H9 (cell line): ENCODE data around the gene AFAP1. TPM values are rescaled to one million over a fixed set of nuclear protein-coding genes. Genes with fewer than 3 reads are reported as not detected.

Source experiments
- DNase-seq: peaks from one replicate; pipeline ENCODE4 v3.0.0-alpha.2; 2017
- H2AFZ ChIP-seq: one replicate; pipeline ENCODE4 v1.6.1; 2013; ENCODE audit warnings: mild to moderate bottlenecking, low read length, control low read depth, moderate library complexity
- H2AK5ac ChIP-seq: 2 replicates; pipeline ENCODE4 v1.6.1; 2013; ENCODE audit warnings: low read length, control low read depth, mixed read lengths; ENCODE audit not compliant: insufficient read length
- H2BK120ac ChIP-seq: one replicate; pipeline ENCODE4 v1.6.1; 2013; ENCODE audit warnings: low read depth, mild to moderate bottlenecking, low read length, control low read depth, inconsistent platforms; ENCODE audit not compliant: poor library complexity, severe bottlenecking
- H2BK12ac ChIP-seq: 2 replicates; pipeline ENCODE4 v1.6.1; 2013; ENCODE audit warnings: low read length, control low read depth, mixed read lengths, low read depth; ENCODE audit not compliant: insufficient read length
- H2BK15ac ChIP-seq: 2 replicates; pipeline ENCODE4 v1.6.1; 2013; ENCODE audit warnings: low read depth, low read length, control low read depth
- H2BK20ac ChIP-seq: one replicate; pipeline ENCODE4 v1.6.1; 2013; ENCODE audit warnings: low read depth, mild to moderate bottlenecking, low read length, control low read depth, inconsistent platforms; ENCODE audit not compliant: poor library complexity, severe bottlenecking
- H2BK5ac ChIP-seq: 2 replicates; pipeline ENCODE4 v1.6.1; 2013; ENCODE audit warnings: low read length, control low read depth, mixed read lengths; ENCODE audit not compliant: insufficient read length
- H3K14ac ChIP-seq: 2 replicates; pipeline ENCODE4 v1.6.1; 2013; ENCODE audit warnings: low read length, control low read depth; ENCODE audit not compliant: insufficient read depth
- H3K18ac ChIP-seq: 2 replicates; pipeline ENCODE4 v1.6.1; 2013; ENCODE audit warnings: low read depth, mild to moderate bottlenecking, mixed read lengths, low read length, control low read depth; ENCODE audit not compliant: insufficient read length
- H3K23ac ChIP-seq: 2 replicates; pipeline ENCODE4 v1.6.1; 2013; ENCODE audit warnings: low read length, control low read depth, mixed read lengths, low read depth; ENCODE audit not compliant: insufficient read length
- H3K23me2 ChIP-seq: 2 replicates; pipeline ENCODE4 v1.6.1; 2013; ENCODE audit warnings: low read depth, mild to moderate bottlenecking, mixed read lengths, low read length, control low read depth; ENCODE audit not compliant: insufficient read length, poor library complexity, severe bottlenecking
- H3K27ac ChIP-seq: 2 replicates; pipeline ENCODE4 v1.5.1; 2013; ENCODE audit warnings: low read length, control low read depth, mixed read lengths, low read depth; ENCODE audit not compliant: insufficient read length
- H3K27me3 ChIP-seq: 2 replicates; pipeline ENCODE4 v1.6.1; 2013; ENCODE audit warnings: low read length, control low read depth, inconsistent platforms; ENCODE audit not compliant: insufficient read depth
- H3K4ac ChIP-seq: 2 replicates; pipeline ENCODE4 v1.6.1; 2013; ENCODE audit warnings: low read depth, mild to moderate bottlenecking, control low read depth, inconsistent platforms, low read length, moderate library complexity
- H3K4me1 ChIP-seq: 2 replicates; pipeline ENCODE4 v1.6.1; 2013; ENCODE audit warnings: low read length, control low read depth, inconsistent platforms; ENCODE audit not compliant: insufficient read depth
- H3K4me2 ChIP-seq: 2 replicates; pipeline ENCODE4 v1.6.1; 2013; ENCODE audit warnings: low read length, control low read depth, mixed read lengths; ENCODE audit not compliant: insufficient read length, insufficient read depth
- H3K56ac ChIP-seq: 2 replicates; pipeline ENCODE4 v1.6.1; 2013; ENCODE audit warnings: low read depth, mild to moderate bottlenecking, mixed read lengths, low read length, control low read depth; ENCODE audit not compliant: insufficient read length
- H3K79me1 ChIP-seq: 2 replicates; pipeline ENCODE4 v1.6.1; 2013; ENCODE audit warnings: low read depth, mild to moderate bottlenecking, moderate library complexity, low read length, control low read depth, inconsistent platforms; ENCODE audit not compliant: insufficient read depth, poor library complexity, severe bottlenecking
- H3K79me2 ChIP-seq: 2 replicates; pipeline ENCODE4 v1.6.1; 2013; ENCODE audit warnings: low read length, control low read depth, inconsistent platforms; ENCODE audit not compliant: insufficient read depth
- H3K9ac ChIP-seq: 2 replicates; pipeline ENCODE4 v1.6.1; 2013; ENCODE audit warnings: low read length, control low read depth, mixed read lengths; ENCODE audit not compliant: insufficient read length; ENCODE audit errors: extremely low read depth
- H3K9me3 ChIP-seq: one replicate; pipeline ENCODE4 v1.6.1; 2013; ENCODE audit warnings: low read depth, low read length, inconsistent platforms; ENCODE audit not compliant: control insufficient read depth
- H3T11ph ChIP-seq: one replicate; pipeline ENCODE4 v1.6.1; 2013; ENCODE audit warnings: mild to moderate bottlenecking, low read length, control low read depth, inconsistent platforms
- H4K20me1 ChIP-seq: one replicate; pipeline ENCODE4 v1.6.1; 2013; ENCODE audit not compliant: control insufficient read depth, insufficient read length, insufficient read depth
- H4K5ac ChIP-seq: 2 replicates; pipeline ENCODE4 v1.6.1; 2013; ENCODE audit warnings: low read depth, mild to moderate bottlenecking, mixed read lengths, low read length, control low read depth; ENCODE audit not compliant: insufficient read length
- H4K8ac ChIP-seq: replicated peaks from 2 replicates; pipeline ENCODE4 v1.6.1; 2013; ENCODE audit warnings: low read length, control low read depth, mixed read lengths, low read depth; ENCODE audit not compliant: insufficient read length
- H4K91ac ChIP-seq: 2 replicates; pipeline ENCODE4 v1.6.1; 2013; ENCODE audit warnings: low read depth, mild to moderate bottlenecking, moderate library complexity, mixed read lengths, low read length, control low read depth; ENCODE audit not compliant: insufficient read length
- H3K27ac Mint-ChIP-seq, 3 experiments: 2 replicates in 2 of 3; 3 replicates in 1 of 3; pipeline ENCODE4 v1.8.0; 2020 to 2021; ENCODE audit warnings: mixed read lengths in 3 of 3, mild to moderate bottlenecking in 1 of 3, moderate library complexity in 1 of 3
- H3K27me3 Mint-ChIP-seq: 2 replicates; pipeline ENCODE4 v1.8.0; 2021; ENCODE audit warnings: low read depth, mild to moderate bottlenecking, moderate library complexity, mixed read lengths
- H3K36me3 Mint-ChIP-seq, 3 experiments: 2 replicates in 2 of 3; 3 replicates in 1 of 3; pipeline ENCODE4 v1.8.0; 2020 to 2021; ENCODE audit warnings: low read depth in 3 of 3, mixed read lengths in 3 of 3; ENCODE audit not compliant: insufficient read depth in 1 of 3
- H3K4me1 Mint-ChIP-seq, 2 experiments: 2 replicates each; pipeline ENCODE4 v1.8.0; 2020; ENCODE audit warnings: mixed read lengths in 2 of 2
- H3K4me3 Mint-ChIP-seq, 2 experiments: 2 replicates in 1 of 2; 3 replicates in 1 of 2; pipeline ENCODE4 v1.8.0; 2020 to 2021; ENCODE audit warnings: mild to moderate bottlenecking in 2 of 2, mixed read lengths in 2 of 2, moderate library complexity in 1 of 2
- H3K9me3 Mint-ChIP-seq, 2 experiments: 2 replicates in 1 of 2; 3 replicates in 1 of 2; pipeline ENCODE4 v1.8.0; 2020; ENCODE audit warnings: mild to moderate bottlenecking in 2 of 2, mixed read lengths in 2 of 2, moderate library complexity in 1 of 2
- WGBS: extraction: QIAGEN DNeasy Blood & Tissue Kit; methylation state at CpG from one replicate; pipeline ENCODE4 v1.1.7; 2013; ENCODE audit warnings: missing lambda C conversion rate, low lambda C conversion rate, mixed read lengths; ENCODE audit not compliant: insufficient read length; ENCODE audit errors: extremely low coverage; 5-methylcytosine and 5-hydroxymethylcytosine counted together
- total RNA-seq: library from RNA; stranded (reverse); gene quantifications from 2 replicates; pipeline ENCODE4 v1.2.1, GENCODE V29; 2021
- TF ChIP-seq, protein P1 (sequence below): fragments of 200-600 bp; sonication (generic); conservative IDR thresholded peaks from 3 replicates; pipeline ENCODE4 v1.8.0; 2021; ENCODE audit warnings: antibody characterized with exemption, mild to moderate bottlenecking

AFAP1 gene
- total RNA-seq, 1 experiment from 2014 or later: 6.5 TPM

DNA sequence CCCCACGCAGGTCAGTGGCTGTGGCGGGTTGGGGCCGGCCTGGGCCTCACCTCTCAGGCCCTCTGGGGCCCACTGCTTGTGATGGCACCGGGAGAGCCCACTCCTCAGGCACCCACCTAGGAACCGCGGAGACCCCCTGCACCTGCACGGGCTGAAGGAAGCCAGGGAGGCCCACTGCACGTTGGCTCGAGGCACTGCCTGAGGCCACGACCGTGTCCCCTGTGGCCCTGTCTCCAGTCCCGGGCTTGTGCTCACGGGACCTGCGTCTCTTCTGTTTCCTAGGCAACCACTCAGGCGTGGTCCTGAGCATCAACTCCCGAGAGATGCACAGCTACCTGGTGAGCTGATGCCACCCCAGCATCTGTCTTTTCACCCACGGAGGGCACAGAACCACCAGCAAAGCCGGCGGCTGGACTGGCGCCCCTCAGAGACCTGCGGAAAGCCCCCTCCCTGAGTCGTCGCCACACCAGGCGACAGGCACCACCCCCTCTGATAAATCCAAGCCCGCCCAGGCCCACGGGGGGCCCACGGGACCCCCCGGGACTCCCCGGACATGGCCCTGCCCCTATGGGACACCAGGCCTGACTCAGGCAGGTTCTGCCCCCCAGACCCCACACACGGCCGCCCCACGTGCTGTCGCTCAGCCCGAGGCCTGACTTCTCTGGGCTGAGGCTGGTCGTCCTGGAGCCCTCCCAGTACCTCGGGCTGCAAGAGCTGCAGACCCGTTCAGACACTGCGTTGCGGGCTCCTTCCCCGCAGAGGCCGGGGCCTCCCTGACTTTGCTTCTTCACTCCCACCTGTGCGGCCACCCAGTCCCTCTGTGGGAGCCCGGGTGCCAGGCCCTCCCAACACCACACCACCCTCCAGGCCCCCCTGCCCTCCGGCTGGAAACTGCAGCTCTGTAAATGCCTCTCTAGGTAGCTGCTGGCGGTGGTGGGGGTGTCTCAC is 199.5 kb downstream of the AFAP1 start:
- DNase-seq: no peak
- no peak overlapping the region for H3K27ac ChIP-seq
- TF ChIP-seq, protein P1, sequence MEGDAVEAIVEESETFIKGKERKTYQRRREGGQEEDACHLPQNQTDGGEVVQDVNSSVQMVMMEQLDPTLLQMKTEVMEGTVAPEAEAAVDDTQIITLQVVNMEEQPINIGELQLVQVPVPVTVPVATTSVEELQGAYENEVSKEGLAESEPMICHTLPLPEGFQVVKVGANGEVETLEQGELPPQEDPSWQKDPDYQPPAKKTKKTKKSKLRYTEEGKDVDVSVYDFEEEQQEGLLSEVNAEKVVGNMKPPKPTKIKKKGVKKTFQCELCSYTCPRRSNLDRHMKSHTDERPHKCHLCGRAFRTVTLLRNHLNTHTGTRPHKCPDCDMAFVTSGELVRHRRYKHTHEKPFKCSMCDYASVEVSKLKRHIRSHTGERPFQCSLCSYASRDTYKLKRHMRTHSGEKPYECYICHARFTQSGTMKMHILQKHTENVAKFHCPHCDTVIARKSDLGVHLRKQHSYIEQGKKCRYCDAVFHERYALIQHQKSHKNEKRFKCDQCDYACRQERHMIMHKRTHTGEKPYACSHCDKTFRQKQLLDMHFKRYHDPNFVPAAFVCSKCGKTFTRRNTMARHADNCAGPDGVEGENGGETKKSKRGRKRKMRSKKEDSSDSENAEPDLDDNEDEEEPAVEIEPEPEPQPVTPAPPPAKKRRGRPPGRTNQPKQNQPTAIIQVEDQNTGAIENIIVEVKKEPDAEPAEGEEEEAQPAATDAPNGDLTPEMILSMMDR: no peak
- no peak overlapping the region for H2BK20ac ChIP-seq
- H3T11ph ChIP-seq: no peak overlapping the region
- H3K23ac ChIP-seq: no peak overlapping the region
- no peaks in the 10 kb centered on the region; a peak in 1 of 7 replicates for H3K36me3 Mint-ChIP-seq
- no peak overlapping the region for H2BK15ac ChIP-seq
- H3K4me1 ChIP-seq: no peaks in the 10 kb centered on the region
- no peak overlapping the region for H3K4me2 ChIP-seq
- H3K23me2 ChIP-seq: no peaks in the 10 kb centered on the region
- H2AK5ac ChIP-seq: no peak overlapping the region
- H2BK120ac ChIP-seq: no peak overlapping the region
- no peak overlapping the region for H2BK12ac ChIP-seq
- no peak overlapping the region for H3K4ac ChIP-seq
- H4K91ac ChIP-seq: no peak overlapping the region
- no peak overlapping the region; the same call in 1 of the 2 replicates for H3K14ac ChIP-seq
- no peaks in the 10 kb centered on the region for H4K20me1 ChIP-seq
- H3K27ac Mint-ChIP-seq: no peak overlapping the region
- no peaks in the 10 kb centered on the region for H3K9me3 Mint-ChIP-seq
- no peak overlapping the region for H3K56ac ChIP-seq
- no CpG with 5 or more reads among the region's 45 CpGs for WGBS
- no peaks in the 10 kb centered on the region for H3K4me1 Mint-ChIP-seq
- no peaks in the 10 kb centered on the region for H3K27me3 ChIP-seq
- H3K9me3 ChIP-seq: no peaks in the 10 kb centered on the region
- H3K79me1 ChIP-seq: no peaks in the 10 kb centered on the region
- H3K18ac ChIP-seq: no peak overlapping the region
- no peak overlapping the region for H4K5ac ChIP-seq
- H2BK5ac ChIP-seq: no peak overlapping the region
- H3K9ac ChIP-seq: no peak overlapping the region
- H4K8ac ChIP-seq: no peak overlapping the region
- H3K4me3 Mint-ChIP-seq: no peak overlapping the region
- H3K79me2 ChIP-seq: no peaks in the 10 kb centered on the region
- no peak overlapping the region for H2AFZ ChIP-seq
- peaks cover 8% of the 10 kb centered on the region for H3K27me3 Mint-ChIP-seq
